HG03025 (cell line): ENCODE measurements around the gene RTEL1.
"Not testable (repeated sequence)": the region's sequence is repeated elsewhere in the genome, so short reads cannot be mapped to it uniquely, and the experiment has no call there.

ENCODE experiments used
- ATAC-seq: cut with Tn5 transposase; IDR thresholded peaks from one replicate; pipeline ENCODE4 v1.9.1; 2021; ENCODE audit warnings: mild to moderate bottlenecking, moderate library complexity; ENCODE audit not compliant: unreplicated experiment, low FRiP score

RTEL1 gene

GRCh38 chr20:63627751-63628245, 30.3 kb upstream of the RTEL1 start:
- ATAC-seq: no peak

- ATAC-seq: no peak
These were observed 29.7 kb upstream of the RTEL1 start for GRCh38 chr20:63628246-63628975.

GRCh38 chr20:63630956-63631355, 27.2 kb upstream of the RTEL1 start:
- ATAC-seq: not testable (repeated sequence)

GRCh38 chr20:63631426-63631825, 26.7 kb upstream of the RTEL1 start:
- ATAC-seq: not testable (repeated sequence)

- ATAC-seq: no peak
These were observed 24.4 kb upstream of the RTEL1 start for GRCh38 chr20:63633732-63634131.

GRCh38 chr20:63635431-63636141, 22.5 kb upstream of the RTEL1 start:
- ATAC-seq: no peak

GRCh38 chr20:63636752-63637628, 21.1 kb upstream of the RTEL1 start:
- no peak for ATAC-seq

GRCh38 chr20:63639093-63639975, 18.8 kb upstream of the RTEL1 start:
- no peak for ATAC-seq

- ATAC-seq: no peak
These were observed 18.0 kb upstream of the RTEL1 start for GRCh38 chr20:63640086-63640485.

GRCh38 chr20:63640686-63641085, 17.4 kb upstream of the RTEL1 start:
- not testable (repeated sequence) for ATAC-seq

GRCh38 chr20:63641146-63641791, 16.8 kb upstream of the RTEL1 start:
- no peak for ATAC-seq

GRCh38 chr20:63641792-63642523, 16.2 kb upstream of the RTEL1 start:
- ATAC-seq: peak; percentile 55

GRCh38 chr20:63642527-63643247, 15.4 kb upstream of the RTEL1 start:
- ATAC-seq: no peak

- no peak for ATAC-seq
These were observed 14.6 kb upstream of the RTEL1 start for GRCh38 chr20:63643499-63643898.

GRCh38 chr20:63643946-63644345, 14.2 kb upstream of the RTEL1 start:
- ATAC-seq: no peak

GRCh38 chr20:63645218-63645617, 12.9 kb upstream of the RTEL1 start:
- no peak for ATAC-seq

- ATAC-seq: no peak
These were observed 9.9 kb upstream of the RTEL1 start for GRCh38 chr20:63648190-63648589.
